ENCODE measurements around the gene KRTAP10-2.

Gene KRTAP10-2

GRCh38 chr21:44548922-44549321 is 2.4 kb downstream of the KRTAP10-2 start:
- Histone ChIP-seq H3K4me1 (ENCODE audit: insufficient read depth, poor library complexity, severe bottlenecking) (peaks cover 10% of the 10 kb centered on the region), H3K9me3 (ENCODE audit: severe bottlenecking) (no peaks in the 10 kb centered on the region), H3K27ac (ENCODE audit: poor library complexity, severe bottlenecking) (no peak overlapping the region), H3K36me3 (ENCODE audit: low read depth) (no peaks in the 10 kb centered on the region), H3K4me3 (ENCODE audit: severe bottlenecking) (no peak overlapping the region), H3K27me3 (ENCODE audit: insufficient read depth, poor library complexity, severe bottlenecking) (no peaks in the 10 kb centered on the region)
- no peak for TF ChIP-seq CTCF (IDR thresholded peaks at IDR 0.05; ENCODE audit: poor library complexity, severe bottlenecking)
- no peak for DNase-seq (ENCODE audit: low spot score)
- no peak for ATAC-seq (ENCODE audit: low read depth)

- H3K27me3 ChIP-seq (ENCODE audit: insufficient read depth, poor library complexity, severe bottlenecking) = no peaks in the 10 kb centered on the region
- H3K36me3 ChIP-seq (ENCODE audit: low read depth) = no peaks in the 10 kb centered on the region
- H3K9me3 ChIP-seq (ENCODE audit: severe bottlenecking) = no peaks in the 10 kb centered on the region
- no peak for TF ChIP-seq CTCF (IDR thresholded peaks at IDR 0.05; ENCODE audit: poor library complexity, severe bottlenecking)
- peaks cover 10% of the 10 kb centered on the region for H3K4me1 ChIP-seq (ENCODE audit: insufficient read depth, poor library complexity, severe bottlenecking)
- H3K4me3 ChIP-seq (ENCODE audit: severe bottlenecking) = no peak overlapping the region
- DNase-seq (ENCODE audit: low spot score) (no peak), ATAC-seq (ENCODE audit: low read depth) (no peak)
- no peak overlapping the region for H3K27ac ChIP-seq (ENCODE audit: poor library complexity, severe bottlenecking)
Measured at GRCh38 chr21:44548381-44548780, 2.9 kb downstream of the KRTAP10-2 start.

GRCh38 chr21:44547656-44548331 is 3.5 kb downstream of the KRTAP10-2 start:
- DNase-seq (ENCODE audit: low spot score) = no peak
- Histone ChIP-seq H3K36me3 (ENCODE audit: low read depth) (no peaks in the 10 kb centered on the region), H3K9me3 (ENCODE audit: severe bottlenecking) (no peaks in the 10 kb centered on the region), H3K4me3 (ENCODE audit: severe bottlenecking) (no peak overlapping the region), H3K27me3 (ENCODE audit: insufficient read depth, poor library complexity, severe bottlenecking) (no peaks in the 10 kb centered on the region), H3K27ac (ENCODE audit: poor library complexity, severe bottlenecking) (no peak overlapping the region), H3K4me1 (ENCODE audit: insufficient read depth, poor library complexity, severe bottlenecking) (peaks cover 10% of the 10 kb centered on the region)
- ATAC-seq (ENCODE audit: low read depth) = no peak
- TF ChIP-seq CTCF (IDR thresholded peaks at IDR 0.05; ENCODE audit: poor library complexity, severe bottlenecking) = no peak

GRCh38 chr21:44544566-44544965 is 6.7 kb downstream of the KRTAP10-2 start:
- TF ChIP-seq CTCF (IDR thresholded peaks at IDR 0.05; ENCODE audit: poor library complexity, severe bottlenecking) = no peak
- Histone ChIP-seq H3K9me3 (ENCODE audit: severe bottlenecking) (no peaks in the 10 kb centered on the region), H3K27me3 (ENCODE audit: insufficient read depth, poor library complexity, severe bottlenecking) (no peaks in the 10 kb centered on the region), H3K36me3 (ENCODE audit: low read depth) (no peaks in the 10 kb centered on the region), H3K4me1 (ENCODE audit: insufficient read depth, poor library complexity, severe bottlenecking) (peaks cover 10% of the 10 kb centered on the region), H3K4me3 (ENCODE audit: severe bottlenecking) (no peak overlapping the region), H3K27ac (ENCODE audit: poor library complexity, severe bottlenecking) (no peak overlapping the region)
- DNase-seq (ENCODE audit: low spot score) (no peak), ATAC-seq (ENCODE audit: low read depth) (no peak)

GRCh38 chr21:44542716-44543115 is 8.6 kb downstream of the KRTAP10-2 start:
- Histone ChIP-seq H3K27ac (ENCODE audit: poor library complexity, severe bottlenecking) (no peak overlapping the region), H3K27me3 (ENCODE audit: insufficient read depth, poor library complexity, severe bottlenecking) (no peaks in the 10 kb centered on the region), H3K4me1 (ENCODE audit: insufficient read depth, poor library complexity, severe bottlenecking) (no peaks in the 10 kb centered on the region), H3K9me3 (ENCODE audit: severe bottlenecking) (no peaks in the 10 kb centered on the region), H3K36me3 (ENCODE audit: low read depth) (no peaks in the 10 kb centered on the region), H3K4me3 (ENCODE audit: severe bottlenecking) (no peak overlapping the region)
- DNase-seq (ENCODE audit: low spot score) (no peak), ATAC-seq (ENCODE audit: low read depth) (no peak)
- TF ChIP-seq CTCF (IDR thresholded peaks at IDR 0.05; ENCODE audit: poor library complexity, severe bottlenecking) = no peak

Measured in RWPE2 (cell line).